ENCODE measurements around the gene STX3.

Gene STX3

DNA sequence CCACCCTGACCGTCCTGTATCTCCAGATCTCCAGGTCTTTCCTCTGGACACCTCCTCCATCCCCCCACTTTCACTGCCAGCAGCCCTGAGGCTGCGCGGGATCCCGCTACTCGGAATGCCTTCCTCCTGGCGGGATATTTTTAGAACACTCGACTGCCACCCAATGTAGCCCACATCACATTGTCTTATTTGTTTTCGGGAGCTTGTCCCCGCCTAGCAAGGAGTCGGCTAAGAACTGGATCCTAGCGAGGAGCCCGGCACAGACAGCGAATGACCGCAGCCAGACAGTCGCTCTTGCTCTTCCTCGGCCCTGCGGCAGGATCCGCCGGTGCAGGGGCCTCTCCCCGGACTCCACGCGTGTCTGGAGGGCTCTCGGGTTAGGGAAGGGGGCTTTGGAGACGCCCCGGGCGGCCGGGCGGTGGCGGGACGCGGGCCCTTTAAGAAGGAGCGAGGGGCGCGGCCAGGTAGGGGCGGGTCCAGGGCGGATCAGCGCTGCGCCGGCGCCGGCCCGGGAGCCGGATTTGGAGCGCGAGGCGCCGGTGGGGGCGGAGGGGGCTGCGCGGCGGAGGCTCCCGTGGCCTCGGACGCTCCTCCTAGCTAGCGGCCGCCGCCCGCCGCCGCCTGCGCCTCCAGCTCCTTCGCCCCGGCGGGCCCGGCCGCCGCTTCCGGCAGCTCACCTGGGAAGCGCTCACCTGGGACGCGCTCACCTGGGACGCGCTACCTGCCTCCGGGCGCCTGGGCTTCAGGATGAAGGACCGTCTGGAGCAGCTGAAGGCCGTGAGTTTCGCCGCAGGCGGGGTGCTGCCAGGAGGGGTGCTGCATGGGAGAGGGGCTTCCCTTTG lies at the start of gene STX3:
STX3 (plus strand) TSS at position 518 of the 842 bp plus-strand sequence; CDS start at position 748, 230 bp downstream.
- H3K4me3 ChIP-seq (replicated peaks; ENCODE audit: low read depth, low read length), result peak within 1 kb of the TSS; percentile 72
- DNase-seq (ENCODE audit: extremely low read depth, low read depth), result no peak
- TF ChIP-seq, protein P1, sequence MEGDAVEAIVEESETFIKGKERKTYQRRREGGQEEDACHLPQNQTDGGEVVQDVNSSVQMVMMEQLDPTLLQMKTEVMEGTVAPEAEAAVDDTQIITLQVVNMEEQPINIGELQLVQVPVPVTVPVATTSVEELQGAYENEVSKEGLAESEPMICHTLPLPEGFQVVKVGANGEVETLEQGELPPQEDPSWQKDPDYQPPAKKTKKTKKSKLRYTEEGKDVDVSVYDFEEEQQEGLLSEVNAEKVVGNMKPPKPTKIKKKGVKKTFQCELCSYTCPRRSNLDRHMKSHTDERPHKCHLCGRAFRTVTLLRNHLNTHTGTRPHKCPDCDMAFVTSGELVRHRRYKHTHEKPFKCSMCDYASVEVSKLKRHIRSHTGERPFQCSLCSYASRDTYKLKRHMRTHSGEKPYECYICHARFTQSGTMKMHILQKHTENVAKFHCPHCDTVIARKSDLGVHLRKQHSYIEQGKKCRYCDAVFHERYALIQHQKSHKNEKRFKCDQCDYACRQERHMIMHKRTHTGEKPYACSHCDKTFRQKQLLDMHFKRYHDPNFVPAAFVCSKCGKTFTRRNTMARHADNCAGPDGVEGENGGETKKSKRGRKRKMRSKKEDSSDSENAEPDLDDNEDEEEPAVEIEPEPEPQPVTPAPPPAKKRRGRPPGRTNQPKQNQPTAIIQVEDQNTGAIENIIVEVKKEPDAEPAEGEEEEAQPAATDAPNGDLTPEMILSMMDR (IDR thresholded peaks at IDR 0.05; ENCODE audit: low read depth, low read length, missing control alignments), result no peak

DNA sequence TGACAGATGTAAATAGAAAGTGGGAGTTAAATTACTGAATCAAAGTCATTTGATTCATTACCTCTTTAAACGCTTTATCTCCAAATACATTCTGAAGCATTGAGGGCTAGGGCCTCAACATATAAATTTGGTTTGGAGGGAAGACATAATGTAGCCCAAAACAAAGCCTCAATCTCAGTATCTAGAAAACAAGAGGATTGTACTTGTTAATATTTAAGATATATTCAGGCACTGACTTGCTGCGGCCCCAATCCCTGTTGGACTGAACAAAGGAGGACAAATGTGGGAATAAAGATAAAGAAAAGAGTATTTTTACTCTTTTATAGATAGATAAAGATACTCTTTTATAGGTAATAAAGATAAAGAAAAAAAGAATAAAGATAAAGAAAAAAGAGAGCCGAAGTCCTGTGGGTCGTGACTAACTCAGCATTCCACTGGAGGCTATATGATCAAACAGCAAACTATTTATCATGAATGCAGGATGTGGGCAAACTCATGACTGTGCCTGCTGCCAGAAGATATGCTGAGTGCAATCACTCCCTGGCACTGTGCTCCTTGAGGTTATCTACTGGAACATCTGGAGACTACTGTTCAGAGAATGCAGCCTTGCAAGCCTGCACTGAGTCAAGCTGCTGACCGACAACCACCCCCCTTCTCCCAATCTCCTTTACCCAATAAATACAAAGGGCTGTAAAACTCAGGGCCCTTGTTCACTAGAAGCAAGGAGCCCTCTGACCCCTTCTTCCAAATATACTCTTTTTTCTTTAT lies 48.5 kb upstream of the STX3 start:
- H3K4me3 ChIP-seq (replicated peaks; ENCODE audit: low read depth, low read length), result no peak overlapping the region
- DNase-seq (ENCODE audit: extremely low read depth, low read depth), result peak; percentile 67
- TF ChIP-seq, protein P1 (IDR thresholded peaks at IDR 0.05; ENCODE audit: low read depth, low read length, missing control alignments), result no peak

DNA sequence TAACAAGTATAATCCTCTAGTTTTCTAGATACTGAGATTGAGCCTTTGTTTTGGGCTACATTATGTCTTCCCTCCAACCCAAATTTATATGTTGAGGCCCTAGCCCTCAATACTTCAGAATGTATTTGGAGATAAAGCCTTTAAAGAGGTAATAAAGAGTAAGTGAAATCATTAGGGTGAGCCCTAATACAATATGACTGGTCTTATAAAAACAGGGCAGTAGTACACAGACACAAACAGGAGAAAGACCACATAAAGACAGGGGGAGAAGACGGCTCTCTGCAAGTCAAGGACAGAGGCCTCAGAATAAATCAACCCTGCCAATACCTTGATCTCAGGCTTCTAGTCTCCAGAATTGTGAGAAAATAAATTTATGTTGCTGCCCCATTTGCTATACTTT lies 47.8 kb upstream of the STX3 start:
- TF ChIP-seq, protein P1 (IDR thresholded peaks at IDR 0.05; ENCODE audit: low read depth, low read length, missing control alignments), result no peak
- H3K4me3 ChIP-seq (replicated peaks; ENCODE audit: low read depth, low read length), result no peak overlapping the region
- DNase-seq (ENCODE audit: extremely low read depth, low read depth), result no peak

DNA sequence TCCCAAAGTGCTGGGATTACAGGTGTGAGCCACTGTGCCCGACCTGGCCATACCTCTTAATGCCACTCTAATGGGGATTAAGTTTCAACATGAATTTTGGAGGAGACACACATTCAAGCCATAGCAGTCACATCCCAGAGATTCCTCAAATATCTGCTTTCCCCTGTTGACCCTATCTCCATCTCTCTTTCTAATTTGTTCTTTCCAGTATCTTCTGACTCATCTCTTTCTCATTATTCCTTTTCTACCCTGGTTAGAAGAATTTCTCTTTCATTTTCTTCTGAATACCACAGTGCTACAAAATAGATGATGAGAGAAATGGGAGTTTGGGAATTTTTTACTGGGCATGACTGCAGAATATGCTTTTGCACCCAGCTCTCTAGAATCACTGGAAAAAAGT lies 46.6 kb upstream of the STX3 start:
- TF ChIP-seq, protein P1 (IDR thresholded peaks at IDR 0.05; ENCODE audit: low read depth, low read length, missing control alignments), result no peak
- H3K4me3 ChIP-seq (replicated peaks; ENCODE audit: low read depth, low read length), result no peak overlapping the region
- DNase-seq (ENCODE audit: extremely low read depth, low read depth), result no peak

DNA sequence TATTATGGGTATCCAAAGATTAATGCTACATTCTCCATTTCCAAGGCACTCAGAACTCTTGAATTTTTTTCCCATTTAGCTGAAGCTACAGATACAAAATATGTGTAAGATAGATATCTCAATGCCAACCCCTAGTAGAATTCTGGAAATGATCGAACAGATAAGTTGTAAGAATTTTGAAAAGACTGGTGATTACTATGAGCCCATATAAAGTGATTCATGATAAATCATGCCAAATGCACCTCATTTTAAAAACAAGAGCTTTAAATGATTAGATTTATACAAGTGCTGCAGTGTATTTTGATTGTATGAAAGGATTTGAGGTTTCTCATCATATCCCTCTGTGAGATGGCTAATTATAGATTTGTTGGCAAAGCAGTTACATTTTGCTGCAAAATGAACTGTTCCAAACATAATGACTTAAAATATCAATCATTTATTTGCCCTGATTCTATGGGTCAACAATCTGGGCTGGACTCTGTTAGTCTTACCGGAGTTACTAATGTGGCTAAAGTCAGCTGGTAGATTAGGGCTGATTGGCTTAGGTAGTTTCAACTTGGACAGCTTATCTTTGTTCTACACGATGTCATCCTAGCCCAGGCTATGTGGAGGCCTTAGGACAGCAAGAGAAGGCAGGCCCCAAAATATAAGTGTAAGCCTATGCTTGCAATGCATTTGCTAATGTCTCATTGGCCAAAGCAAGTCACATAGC lies 44.9 kb upstream of the STX3 start:
- TF ChIP-seq, protein P1 (IDR thresholded peaks at IDR 0.05; ENCODE audit: low read depth, low read length, missing control alignments), result no peak
- no peak overlapping the region for H3K4me3 ChIP-seq (replicated peaks; ENCODE audit: low read depth, low read length)

DNA sequence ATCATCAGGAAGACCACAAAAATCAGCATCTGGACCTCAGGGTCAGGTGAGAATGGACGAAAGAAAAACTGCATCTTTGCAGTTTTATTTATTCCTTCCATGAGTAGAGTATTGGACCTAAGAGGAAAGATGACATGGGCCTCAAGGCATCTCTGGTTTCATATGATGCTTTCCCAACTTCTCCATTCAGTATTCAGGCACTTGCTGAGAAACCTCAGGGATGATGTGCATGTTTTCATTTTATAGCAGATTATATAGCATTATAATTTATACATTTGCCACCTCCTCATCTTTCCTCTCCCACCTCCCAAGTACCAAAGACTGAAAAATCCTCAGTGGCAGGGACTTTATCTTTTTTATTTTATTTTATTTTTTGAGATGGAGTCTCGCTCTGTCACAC lies 41.4 kb upstream of the STX3 start, which contains the start of gene OR10V1:
OR10V1 (minus strand) TSS at position 101 of the 400 bp plus-strand sequence; CDS start at position 101, 0 bp downstream.
- H3K4me3 ChIP-seq (replicated peaks; ENCODE audit: low read depth, low read length), result no peak within 1 kb of the TSS

More for the DNA sequence above, 44.9 kb upstream of the STX3 start:
- DNase-seq (ENCODE audit: extremely low read depth, low read depth), result no peak

More for the DNA sequence above, 41.4 kb upstream of the STX3 start, which contains the start of gene OR10V1:
- no peak for DNase-seq (ENCODE audit: extremely low read depth, low read depth)
- TF ChIP-seq, protein P1 (IDR thresholded peaks at IDR 0.05; ENCODE audit: low read depth, low read length, missing control alignments), result no peak

All from HFF-Myc (cell line).